HG03060 (cell line): ENCODE results near the gene SORT1.
"Not testable (repeated sequence)": the region's sequence is repeated elsewhere in the genome, so short reads cannot be mapped to it uniquely, and the experiment has no call there.

ENCODE experiments used
- ATAC-seq: cut with Tn5 transposase; IDR thresholded peaks from one replicate; pipeline ENCODE4 v1.9.1; 2021; ENCODE audit warnings: low read depth, moderate number of reproducible peaks; ENCODE audit not compliant: unreplicated experiment

SORT1 gene

DNA sequence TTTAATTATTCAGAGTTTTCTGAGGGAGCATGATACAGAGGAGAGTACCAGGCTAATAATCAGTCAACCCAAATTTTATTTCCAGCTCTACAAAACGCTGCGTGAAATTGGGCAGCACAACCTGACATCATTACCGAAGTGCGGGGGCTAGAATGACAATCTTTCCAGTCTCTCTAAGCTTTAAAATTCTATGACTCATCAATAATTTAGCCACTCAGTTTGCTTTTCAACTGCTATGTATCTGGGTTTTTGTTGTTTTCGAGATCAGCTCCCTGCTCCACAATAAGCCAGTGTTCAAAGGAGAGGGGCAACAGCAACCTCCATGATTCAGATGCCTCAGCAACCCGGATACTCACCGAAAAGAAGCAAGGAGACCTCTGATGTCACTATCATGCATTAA, 13.9 kb downstream of the SORT1 start:
- no peak for ATAC-seq

DNA sequence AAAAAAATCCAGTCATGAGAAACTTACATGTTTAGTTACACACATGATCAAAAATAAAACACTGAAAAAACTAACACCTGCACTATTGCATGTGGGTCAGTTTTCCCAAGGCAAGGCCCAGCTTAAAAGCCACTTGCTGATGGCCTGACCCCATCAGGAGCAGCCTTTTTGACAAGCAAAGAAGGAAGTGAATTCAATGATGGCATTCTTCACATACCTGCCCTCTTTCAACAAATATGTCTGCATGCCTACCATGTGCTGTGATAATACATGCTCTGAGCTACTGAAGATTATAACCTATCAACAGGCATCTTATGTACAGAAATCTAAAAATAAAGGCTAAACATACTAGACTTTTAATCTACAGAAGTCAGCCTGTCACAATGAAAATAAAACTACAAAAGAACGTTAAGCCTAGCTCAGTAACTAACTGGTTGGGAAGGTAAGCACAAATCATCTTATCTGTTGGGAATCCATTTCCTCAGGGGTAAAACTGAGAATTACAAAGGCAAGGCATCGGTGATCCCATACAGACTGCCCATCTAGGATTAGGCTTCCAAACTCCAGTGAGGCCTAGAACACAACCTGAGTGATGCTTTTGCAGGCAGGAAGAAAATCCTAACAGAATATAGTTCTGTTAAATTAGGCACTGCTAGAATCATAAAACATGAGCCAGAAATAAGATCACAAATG, 14.5 kb downstream of the SORT1 start:
- no peak for ATAC-seq

DNA sequence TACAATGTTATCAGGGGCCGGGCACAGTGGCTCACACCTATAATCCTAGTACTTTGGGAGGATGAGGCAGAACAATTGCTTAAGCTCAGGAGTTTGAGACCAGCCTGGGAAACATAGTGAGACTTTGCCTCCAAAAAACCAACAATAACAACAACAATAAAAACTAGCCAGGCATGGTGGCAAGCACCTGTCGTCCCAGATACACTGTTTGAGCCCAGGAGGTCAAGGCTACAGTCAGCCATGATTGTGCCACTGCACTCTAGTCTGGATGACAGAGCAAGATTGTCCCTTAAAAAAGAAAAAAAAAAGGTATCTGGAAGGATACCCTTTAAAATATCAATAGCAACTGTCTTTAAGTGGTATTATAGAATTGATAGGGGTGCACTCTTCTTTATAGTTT, 16.1 kb downstream of the SORT1 start:
- ATAC-seq, result no peak

- no peak for ATAC-seq
Observed at GRCh38 chr1:109379907-109380306, 17.8 kb downstream of the SORT1 start.

DNA sequence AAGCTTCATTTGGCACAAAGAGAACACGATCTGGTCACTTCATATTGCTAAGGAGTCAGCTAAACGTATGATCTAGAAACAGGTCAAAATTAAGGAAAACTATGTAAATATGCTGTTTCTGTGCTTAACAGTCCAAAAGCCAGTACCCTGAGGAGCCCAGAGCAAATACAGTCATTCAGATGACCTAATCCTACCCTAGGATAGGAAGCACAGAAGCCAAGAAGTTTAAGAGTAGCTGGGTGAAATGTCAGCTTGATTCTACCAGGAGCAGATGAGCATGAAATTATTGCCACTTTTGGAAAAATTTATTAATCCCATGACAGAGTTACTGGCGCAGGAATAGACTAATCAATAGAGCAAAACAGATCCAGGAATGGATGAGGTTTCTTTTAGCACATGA, 18.3 kb downstream of the SORT1 start:
- ATAC-seq, result no peak

GRCh38 chr1:109377698-109378097, 20.0 kb downstream of the SORT1 start:
- ATAC-seq, result no peak

- ATAC-seq, result not testable (repeated sequence)
Observed at GRCh38 chr1:109373696-109374095, 24.0 kb downstream of the SORT1 start.

GRCh38 chr1:109373126-109373525, 24.6 kb downstream of the SORT1 start:
- no peak for ATAC-seq

DNA sequence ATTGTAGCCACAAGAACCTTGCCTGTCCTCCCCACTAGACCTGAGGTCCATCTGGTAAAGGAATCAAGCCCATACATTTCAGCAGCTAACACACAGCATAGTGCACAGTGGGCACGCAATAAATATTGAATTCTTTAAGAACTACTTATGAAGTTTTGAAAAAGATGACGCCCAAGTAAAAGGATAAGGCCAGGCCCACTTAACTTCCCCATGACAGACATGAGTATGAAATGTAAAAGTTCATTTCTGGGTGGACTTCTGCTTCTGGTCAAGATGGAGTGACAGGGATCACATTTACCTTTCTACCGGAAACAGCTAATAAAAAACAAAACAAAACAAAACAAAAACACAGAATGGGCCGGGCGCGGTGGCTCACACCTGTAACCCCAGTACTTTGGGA, 25.4 kb downstream of the SORT1 start:
- ATAC-seq, result no peak

DNA sequence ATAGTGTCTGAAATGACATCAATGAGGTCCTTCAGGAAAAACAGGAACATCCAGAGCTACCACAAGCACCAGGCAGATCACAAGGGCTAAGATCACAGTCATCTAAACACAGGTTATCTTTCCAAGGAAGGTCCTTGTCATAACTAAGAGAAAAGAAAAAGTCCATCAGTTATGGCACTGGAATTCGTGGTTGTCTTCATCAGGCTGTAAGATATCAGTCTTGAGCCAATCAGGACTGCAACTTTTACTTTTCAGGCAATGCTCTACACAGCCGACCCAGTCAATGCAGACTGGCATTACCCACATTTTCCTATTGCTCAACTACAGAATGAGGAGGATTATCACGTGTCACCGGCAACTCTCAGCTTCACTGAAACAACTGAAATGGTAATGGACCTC, 26.4 kb downstream of the SORT1 start:
- no peak for ATAC-seq

DNA sequence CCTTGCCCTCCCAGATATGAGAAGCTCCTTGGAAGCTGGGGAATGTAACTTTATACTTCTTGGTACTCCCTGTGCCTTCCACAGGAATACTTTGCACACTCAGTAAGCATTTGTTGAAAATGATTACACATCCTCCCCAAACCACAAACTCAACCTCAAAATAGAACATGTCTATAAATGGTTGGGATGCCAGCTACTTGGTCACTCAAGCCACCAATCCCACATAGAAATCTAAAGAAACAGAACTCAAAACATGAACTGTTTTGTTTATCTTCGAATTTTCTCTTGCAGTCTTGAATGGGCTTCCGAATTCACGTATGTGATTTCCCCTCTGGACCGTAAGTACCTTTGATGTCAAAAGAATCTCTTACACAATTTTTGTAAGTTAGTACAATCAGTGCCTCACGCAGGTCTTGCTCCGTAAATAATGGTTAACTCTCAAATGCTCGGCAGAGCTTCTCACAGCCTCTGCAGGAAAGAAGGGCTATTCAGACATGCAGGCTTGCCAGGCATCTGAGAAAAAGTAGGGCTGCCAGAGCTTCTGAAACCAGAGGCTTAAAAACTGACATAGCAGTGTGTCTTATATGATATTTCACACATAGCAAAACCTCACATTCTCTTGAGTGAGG, 26.9 kb downstream of the SORT1 start:
- ATAC-seq, result no peak

DNA sequence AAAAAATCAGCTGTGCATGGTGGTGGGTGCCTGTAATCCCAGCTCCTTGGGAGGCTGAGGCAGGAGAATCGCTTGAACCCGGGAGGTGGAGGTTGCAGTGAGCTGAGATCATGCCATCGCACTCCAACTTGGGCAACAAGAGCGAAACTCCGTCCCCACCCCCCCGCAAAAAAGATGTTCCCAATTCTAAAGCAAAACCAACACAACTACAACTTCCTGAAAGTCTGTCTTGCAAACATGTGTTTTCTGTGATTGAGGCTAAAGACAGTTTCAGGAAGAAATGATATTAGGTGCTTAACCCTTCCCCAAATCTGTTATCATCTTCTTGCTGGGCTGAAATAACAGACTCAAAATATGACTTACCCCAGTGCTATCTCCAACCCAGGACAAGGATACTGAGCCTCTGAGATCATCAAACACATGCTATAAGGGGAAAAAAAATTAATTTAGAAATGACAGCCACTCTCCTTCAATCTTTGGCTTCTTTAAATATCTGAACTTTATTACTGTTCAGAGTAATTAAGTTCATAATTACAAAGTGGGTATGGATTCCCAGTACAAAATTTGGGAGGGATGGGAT, 28.5 kb downstream of the SORT1 start:
- ATAC-seq, result no peak

- ATAC-seq, result no peak
Observed at GRCh38 chr1:109368464-109368863, 29.3 kb downstream of the SORT1 start.

DNA sequence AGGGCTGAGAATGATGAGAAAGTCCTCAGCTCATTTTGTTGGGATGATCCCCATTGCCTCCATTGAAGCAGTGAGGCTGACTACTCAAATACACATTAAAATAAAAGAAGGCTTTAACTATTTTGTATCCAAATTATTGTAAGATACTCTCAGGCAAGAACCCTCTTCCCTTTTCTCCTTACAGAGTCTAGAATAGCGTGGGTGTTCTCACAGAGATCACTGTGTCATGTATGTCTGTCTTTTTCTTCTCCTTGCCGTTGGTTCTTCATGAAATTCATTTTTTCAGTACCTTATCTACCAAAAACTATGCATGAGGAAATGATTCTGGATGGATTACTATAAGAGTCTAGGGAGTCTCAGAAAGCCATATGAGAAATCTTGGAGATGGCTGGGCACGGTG, 30.1 kb downstream of the SORT1 start:
- no peak for ATAC-seq

DNA sequence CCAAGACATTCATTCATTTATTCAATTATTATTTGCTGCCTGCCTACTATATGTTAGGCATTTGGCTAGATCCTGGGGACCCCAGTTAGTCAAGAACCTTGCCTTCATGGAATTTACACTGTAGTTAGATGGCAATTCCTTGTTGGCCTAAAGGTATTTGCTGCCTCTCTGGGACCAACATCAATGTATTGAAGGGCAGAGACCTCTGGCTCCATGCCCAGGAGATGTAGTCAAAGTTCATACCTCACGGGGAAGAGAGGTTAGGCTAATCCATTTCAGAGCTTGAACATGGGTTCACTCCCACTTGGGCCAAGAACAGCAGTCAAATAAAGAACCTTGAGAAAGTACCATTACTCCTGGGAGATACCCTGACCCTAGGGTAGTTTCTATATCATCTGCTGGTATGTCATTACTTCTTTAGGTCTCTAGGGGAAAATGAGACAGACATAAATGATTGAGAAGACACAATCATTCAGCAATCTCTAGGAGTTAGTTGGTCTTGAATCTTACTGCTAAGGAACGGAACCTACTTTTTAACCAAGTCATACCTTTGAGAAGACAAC, 32.0 kb downstream of the SORT1 start:
- no peak for ATAC-seq

- no peak for ATAC-seq
Observed at GRCh38 chr1:109361649-109362048, 36.1 kb downstream of the SORT1 start.

GRCh38 chr1:109361069-109361468, 36.6 kb downstream of the SORT1 start:
- ATAC-seq, result no peak

DNA sequence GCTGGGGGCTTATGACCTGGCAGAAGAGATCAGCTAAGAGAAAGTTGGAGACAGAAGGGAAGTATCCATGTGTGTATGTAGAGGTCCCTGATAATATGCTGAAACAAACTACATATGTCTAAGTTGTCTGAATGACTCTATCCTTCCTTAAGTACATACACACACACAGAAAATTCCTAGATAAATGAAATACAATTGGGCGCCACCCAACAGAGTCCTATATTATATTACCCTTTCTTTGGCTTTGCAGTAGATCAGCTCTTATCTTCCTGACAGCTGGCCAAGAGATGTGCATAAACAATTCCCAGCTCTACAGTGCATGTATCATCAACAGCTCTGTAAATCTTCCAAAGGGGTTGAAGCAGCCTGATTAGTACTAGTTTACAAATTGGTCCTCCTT, 40.1 kb downstream of the SORT1 start:
- no peak for ATAC-seq

DNA sequence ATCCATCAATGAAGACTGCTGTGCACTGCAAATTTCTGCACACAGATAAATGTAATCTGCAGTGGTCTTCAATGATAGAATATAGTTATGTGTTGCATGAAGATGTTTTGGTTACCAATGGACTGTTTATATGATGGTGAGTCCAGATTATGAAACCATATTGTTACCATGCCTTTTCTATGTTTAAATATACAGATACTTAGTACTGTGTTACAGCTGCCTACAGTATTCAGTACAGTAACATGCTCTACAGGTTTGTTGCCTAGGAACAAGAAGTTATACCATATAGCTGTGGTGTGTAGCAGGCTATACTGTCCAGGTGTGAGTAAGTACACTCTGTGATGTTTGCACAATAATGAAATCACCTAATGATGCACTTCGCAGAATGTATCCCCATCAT, 40.8 kb downstream of the SORT1 start:
- ATAC-seq, result no peak

DNA sequence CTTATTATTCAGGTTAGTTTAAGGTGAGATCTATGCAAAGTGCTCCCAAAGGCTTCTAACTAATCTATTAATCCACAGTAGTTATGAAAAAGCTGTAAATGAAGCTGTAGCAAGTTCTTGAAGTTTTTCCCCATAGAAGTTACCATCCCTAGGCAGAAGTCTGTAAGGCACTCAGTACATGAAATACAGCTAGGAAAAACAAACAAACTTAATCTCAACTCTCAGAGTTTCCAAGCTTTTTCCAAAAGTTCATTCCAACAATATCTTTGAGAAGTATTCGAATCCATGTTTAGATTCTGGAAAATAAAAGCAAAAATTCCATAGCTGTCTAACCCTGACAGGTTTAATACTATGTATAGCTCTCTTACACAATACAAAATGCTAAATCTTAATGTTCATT, 41.2 kb downstream of the SORT1 start:
- ATAC-seq, result no peak

GRCh38 chr1:109354929-109355328, 42.8 kb downstream of the SORT1 start:
- ATAC-seq, result no peak

- no peak for ATAC-seq
Observed at GRCh38 chr1:109351457-109351856, 46.3 kb downstream of the SORT1 start.
